ENCODE data around the gene TTC7B.

- no peak for TF ChIP-seq CTCF (conservative IDR thresholded peaks at IDR 0.05 in 1 of 2, IDR thresholded peaks at IDR 0.05 in 1 of 2; ENCODE audit: low read depth in 1 of 2, low read length in 2 of 2)
- no peak for TF ChIP-seq EZH2 (IDR thresholded peaks at IDR 0.05; ENCODE audit: low read length, missing control alignments)
Measured at GRCh38 chr14:90541076-90541634, 275.1 kb downstream of the TTC7B start.

All from fibroblast of lung (primary cell).